ENCODE measurements around the gene PEX26. TPM values are rescaled to one million over a fixed set of nuclear protein-coding genes. Genes with fewer than 3 reads are reported as not detected.

The PEX26 gene
- total and polyA plus RNA-seq, 9 of the 15 experiments (the other 6 are each of a cell fraction or from before 2014, with no cell fraction given): 0.35 to 39.6 (median 17.4) TPM

- TF ChIP-seq JUN (IDR thresholded peaks at IDR 0.05; ENCODE audit: borderline replicate concordance, low read depth, low read length) (peak; percentile 72), JUN (CRISPR knock-in tag; IDR thresholded peaks at IDR 0.05; ENCODE audit: borderline replicate concordance) (no peak), GABPA (tag; conservative IDR thresholded peaks at IDR 0.05; ENCODE audit: low read depth) (peak; percentile 97), MXI1 (IDR thresholded peaks at IDR 0.05; ENCODE audit: low read depth, low read length) (peak; percentile 86), DMBX1 (CRISPR knock-in tag; IDR thresholded peaks at IDR 0.05; ENCODE audit: borderline replicate concordance) (peak; percentile 52; the same call in 1 of the 2 replicates), NCOA4 (IDR thresholded peaks at IDR 0.05; ENCODE audit: partially characterized antibody) (no peak), JUND (IDR thresholded peaks at IDR 0.05; ENCODE audit: borderline replicate concordance, low read depth, low read length) (no peak), JUND (tag; IDR thresholded peaks at IDR 0.05; ENCODE audit: borderline replicate concordance, low read depth, low read length) (peak; percentile 19; the same call in 2 of the 3 replicates), ZNF224 (CRISPR knock-in tag; IDR thresholded peaks at IDR 0.05) (no peak), NELFE (IDR thresholded peaks at IDR 0.05; ENCODE audit: insufficient read depth, insufficient read length) (no peak), GABPB2 (CRISPR knock-in tag; conservative IDR thresholded peaks at IDR 0.05) (no peak), ZNF175 (CRISPR knock-in tag; IDR thresholded peaks at IDR 0.05; ENCODE audit: low read depth) (peak; percentile 85; the same call in 1 of the 2 replicates), POU5F1 (IDR thresholded peaks at IDR 0.05; ENCODE audit: borderline replicate concordance, low read depth, low read length, partially characterized antibody) (peak; percentile 35), HMGN3 (IDR thresholded peaks at IDR 0.05; ENCODE audit: borderline replicate concordance, extremely low read depth, insufficient read length, low read depth, low read length) (peak; percentile 84), RCOR1 (IDR thresholded peaks at IDR 0.05; ENCODE audit: borderline replicate concordance in 1 of 2, low read depth in 2 of 2, low read length in 2 of 2) (0 out of 4 replicates have a peak, but pooled peaks of 1 of the 2 experiments have one; percentile 7), NR4A1 (CRISPR knock-in tag; IDR thresholded peaks at IDR 0.05) (no peak), NR4A1 (tag; IDR thresholded peaks at IDR 0.05) (peak; percentile 60)
- TF ChIP-seq, protein P1, sequence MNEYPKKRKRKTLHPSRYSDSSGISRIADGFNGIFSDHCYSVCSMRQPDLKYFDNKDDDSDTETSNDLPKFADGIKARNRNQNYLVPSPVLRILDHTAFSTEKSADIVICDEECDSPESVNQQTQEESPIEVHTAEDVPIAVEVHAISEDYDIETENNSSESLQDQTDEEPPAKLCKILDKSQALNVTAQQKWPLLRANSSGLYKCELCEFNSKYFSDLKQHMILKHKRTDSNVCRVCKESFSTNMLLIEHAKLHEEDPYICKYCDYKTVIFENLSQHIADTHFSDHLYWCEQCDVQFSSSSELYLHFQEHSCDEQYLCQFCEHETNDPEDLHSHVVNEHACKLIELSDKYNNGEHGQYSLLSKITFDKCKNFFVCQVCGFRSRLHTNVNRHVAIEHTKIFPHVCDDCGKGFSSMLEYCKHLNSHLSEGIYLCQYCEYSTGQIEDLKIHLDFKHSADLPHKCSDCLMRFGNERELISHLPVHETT (CRISPR knock-in tag; conservative IDR thresholded peaks at IDR 0.05 in 1 of 2, IDR thresholded peaks at IDR 0.05 in 1 of 2): peak in 1 of 2 experiments; percentile 59; a peak in 1 of 4 replicates
- TF ChIP-seq, protein P2, sequence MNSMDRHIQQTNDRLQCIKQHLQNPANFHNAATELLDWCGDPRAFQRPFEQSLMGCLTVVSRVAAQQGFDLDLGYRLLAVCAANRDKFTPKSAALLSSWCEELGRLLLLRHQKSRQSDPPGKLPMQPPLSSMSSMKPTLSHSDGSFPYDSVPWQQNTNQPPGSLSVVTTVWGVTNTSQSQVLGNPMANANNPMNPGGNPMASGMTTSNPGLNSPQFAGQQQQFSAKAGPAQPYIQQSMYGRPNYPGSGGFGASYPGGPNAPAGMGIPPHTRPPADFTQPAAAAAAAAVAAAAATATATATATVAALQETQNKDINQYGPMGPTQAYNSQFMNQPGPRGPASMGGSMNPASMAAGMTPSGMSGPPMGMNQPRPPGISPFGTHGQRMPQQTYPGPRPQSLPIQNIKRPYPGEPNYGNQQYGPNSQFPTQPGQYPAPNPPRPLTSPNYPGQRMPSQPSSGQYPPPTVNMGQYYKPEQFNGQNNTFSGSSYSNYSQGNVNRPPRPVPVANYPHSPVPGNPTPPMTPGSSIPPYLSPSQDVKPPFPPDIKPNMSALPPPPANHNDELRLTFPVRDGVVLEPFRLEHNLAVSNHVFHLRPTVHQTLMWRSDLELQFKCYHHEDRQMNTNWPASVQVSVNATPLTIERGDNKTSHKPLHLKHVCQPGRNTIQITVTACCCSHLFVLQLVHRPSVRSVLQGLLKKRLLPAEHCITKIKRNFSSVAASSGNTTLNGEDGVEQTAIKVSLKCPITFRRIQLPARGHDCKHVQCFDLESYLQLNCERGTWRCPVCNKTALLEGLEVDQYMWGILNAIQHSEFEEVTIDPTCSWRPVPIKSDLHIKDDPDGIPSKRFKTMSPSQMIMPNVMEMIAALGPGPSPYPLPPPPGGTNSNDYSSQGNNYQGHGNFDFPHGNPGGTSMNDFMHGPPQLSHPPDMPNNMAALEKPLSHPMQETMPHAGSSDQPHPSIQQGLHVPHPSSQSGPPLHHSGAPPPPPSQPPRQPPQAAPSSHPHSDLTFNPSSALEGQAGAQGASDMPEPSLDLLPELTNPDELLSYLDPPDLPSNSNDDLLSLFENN (IDR thresholded peaks at IDR 0.05; ENCODE audit: low read depth in 2 of 2, low read length in 2 of 2): peak in 1 of 2 experiments; percentile 53; a peak in 1 of 4 replicates
- TF ChIP-seq, protein P3, sequence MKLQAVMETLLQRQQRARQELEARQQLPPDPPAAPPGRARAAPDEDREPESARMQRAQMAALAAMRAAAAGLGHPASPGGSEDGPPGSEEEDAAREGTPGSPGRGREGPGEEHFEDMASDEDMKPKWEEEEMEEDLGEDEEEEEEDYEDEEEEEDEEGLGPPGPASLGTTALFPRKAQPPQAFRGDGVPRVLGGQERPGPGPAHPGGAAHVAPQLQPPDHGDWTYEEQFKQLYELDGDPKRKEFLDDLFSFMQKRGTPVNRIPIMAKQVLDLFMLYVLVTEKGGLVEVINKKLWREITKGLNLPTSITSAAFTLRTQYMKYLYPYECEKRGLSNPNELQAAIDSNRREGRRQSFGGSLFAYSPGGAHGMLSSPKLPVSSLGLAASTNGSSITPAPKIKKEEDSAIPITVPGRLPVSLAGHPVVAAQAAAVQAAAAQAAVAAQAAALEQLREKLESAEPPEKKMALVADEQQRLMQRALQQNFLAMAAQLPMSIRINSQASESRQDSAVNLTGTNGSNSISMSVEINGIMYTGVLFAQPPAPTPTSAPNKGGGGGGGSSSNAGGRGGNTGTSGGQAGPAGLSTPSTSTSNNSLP (IDR thresholded peaks at IDR 0.05; ENCODE audit: borderline replicate concordance, low read depth, low read length): no peak
Observed at GRCh38 chr22:18077639-18078328, at the start of gene PEX26 (continued).
